GM18861 (cell line): ENCODE results near the gene RNF115.
"Not testable (repeated sequence)": the region's sequence is repeated elsewhere in the genome, so short reads cannot be mapped to it uniquely, and the experiment has no call there.

Source experiments
- ATAC-seq: cut with Tn5 transposase; IDR thresholded peaks from one replicate; pipeline ENCODE4 v1.9.1; 2021; ENCODE audit not compliant: unreplicated experiment

RNF115 gene

GRCh38 chr1:145747398-145748247 is 76.3 kb downstream of the RNF115 start:
- no peak for ATAC-seq

- no peak for ATAC-seq
Observed at GRCh38 chr1:145740269-145740668, 83.6 kb downstream of the RNF115 start.

GRCh38 chr1:145736191-145736590 is 87.7 kb downstream of the RNF115 start:
- ATAC-seq, result no peak

GRCh38 chr1:145730900-145731299 is 93.0 kb downstream of the RNF115 start:
- ATAC-seq, result no peak

GRCh38 chr1:145730467-145730866 is 93.4 kb downstream of the RNF115 start:
- ATAC-seq, result no peak

- no peak for ATAC-seq
Observed at GRCh38 chr1:145729666-145730436, 94.0 kb downstream of the RNF115 start.

- no peak for ATAC-seq
Observed at GRCh38 chr1:145729196-145729595, 94.7 kb downstream of the RNF115 start.

- ATAC-seq, result not testable (repeated sequence)
Observed at GRCh38 chr1:145726193-145726592, 97.7 kb downstream of the RNF115 start.

GRCh38 chr1:145720878-145721671 is 102.8 kb downstream of the RNF115 start:
- peak; percentile 49 for ATAC-seq

GRCh38 chr1:145720556-145720877 is 103.4 kb downstream of the RNF115 start:
- ATAC-seq, result no peak

GRCh38 chr1:145719230-145720079 is 104.4 kb downstream of the RNF115 start, which contains the start of gene CD160:
Gene CD160, plus strand, starts transcription at chr1:145719499. Its CDS starts 8,829 bp downstream, at chr1:145728328.
- no peak for ATAC-seq

- ATAC-seq, result not testable (repeated sequence)
Observed at GRCh38 chr1:145718465-145718864, 105.4 kb downstream of the RNF115 start.

GRCh38 chr1:145717833-145718232 is 106.1 kb downstream of the RNF115 start:
- ATAC-seq, result no peak

GRCh38 chr1:145716641-145717345 is 107.1 kb downstream of the RNF115 start:
- ATAC-seq, result no peak

GRCh38 chr1:145714524-145715111 is 109.3 kb downstream of the RNF115 start:
- ATAC-seq, result no peak

GRCh38 chr1:145711213-145711651 is 112.7 kb downstream of the RNF115 start:
- ATAC-seq, result no peak

- ATAC-seq, result no peak
Observed at GRCh38 chr1:145710291-145711027, 113.4 kb downstream of the RNF115 start.

- no peak for ATAC-seq
Observed at GRCh38 chr1:145708063-145708462, 115.8 kb downstream of the RNF115 start.
